K562 (cell line): ENCODE data around the gene SLC7A5. TPM values are rescaled to one million over a fixed set of nuclear protein-coding genes. Genes with fewer than 3 reads are reported as not detected.

ENCODE experiments used
- ATAC-seq: fragments of 200-7000 bp; cut with Tn5 transposase; 3 replicates; pipeline ENCODE4 v1.9.1; 2020; ENCODE audit warnings: moderate library complexity
- BruUV-seq: library from RNA; stranded (reverse); fragments of 400-500 nt; replicated peaks from 2 replicates; lab custom pipeline; 2021; lab: Mats Ljungman, UMichigan
- CTCF ChIA-PET: fragments of 300-600 bp; formaldehyde crosslinking; extraction: SDS; loops from one replicate; lab custom pipeline; 2021; ENCODE audit warnings: low intra/inter-chr PET ratio; lab: Yijun Ruan, JAX
- POLR2A ChIA-PET: fragments of 300-600, 350-650 bp; sonication (Branson Sonifier 250); formaldehyde crosslinking; extraction: SDS; loops from one replicate; lab custom pipeline; 2021; ENCODE audit warnings: antibody characterized with exemption, inconsistent platforms; lab: Yijun Ruan, JAX
- DNase-seq, 4 experiments: peaks; one replicate each; pipeline versions ENCODE4 v3.0.0 to v3.0.0-alpha.2; 2011 to 2018; ENCODE audit warnings: low spot score in 3 of 4, mixed read lengths in 3 of 4; ENCODE audit errors: extremely low read depth in 1 of 4
- FAIRE-seq: peaks from 2 replicates; lab custom pipeline; 2011; peaks lifted over from hg19 to GRCh38; lab: Jason Lieb, UNC
- H2AFZ ChIP-seq: 2 replicates; pipeline ENCODE4 v1.6.0; 2011; ENCODE audit warnings: low read depth, low read length, control low read depth, inconsistent platforms
- H3K27ac ChIP-seq: fragments of 200-600 bp; 3 replicates; pipeline ENCODE4 v1.8.0; 2011; ENCODE audit warnings: low read depth, mild to moderate bottlenecking, control low read depth, inconsistent platforms, low read length, moderate library complexity, mixed read lengths; ENCODE audit errors: extremely low read depth
- H3K27me3 ChIP-seq, 2 experiments: fragments of 300-600 bp in 1 of 2; 2 replicates in 1 of 2; 3 replicates in 1 of 2; pipeline versions ENCODE4 v1.6.0 to v1.8.0; 2011; ENCODE audit warnings: inconsistent platforms in 2 of 2, low read length in 2 of 2, mild to moderate bottlenecking in 1 of 2, mixed read lengths in 1 of 2, moderate library complexity in 1 of 2; ENCODE audit not compliant: control insufficient read depth in 2 of 2, insufficient read depth in 2 of 2
- H3K36me3 ChIP-seq: fragments of 300-600 bp; 3 replicates; pipeline ENCODE4 v1.8.0; 2011; ENCODE audit warnings: mild to moderate bottlenecking, low read length, inconsistent platforms; ENCODE audit not compliant: control insufficient read depth, insufficient read depth
- H3K4me1 ChIP-seq, 2 experiments: fragments of 200-600 bp in 1 of 2; replicated peaks in 1 of 2; 2 replicates in 1 of 2; 3 replicates in 1 of 2; pipeline versions ENCODE4 v1.5.1 to v1.8.0; 2011; ENCODE audit warnings: inconsistent platforms in 2 of 2, low read length in 2 of 2, mild to moderate bottlenecking in 1 of 2, mixed read lengths in 1 of 2, moderate library complexity in 1 of 2; ENCODE audit not compliant: control insufficient read depth in 2 of 2, insufficient read depth in 2 of 2
- H3K4me2 ChIP-seq: 2 replicates; pipeline ENCODE4 v1.6.1; 2011; ENCODE audit warnings: low read length, control low read depth, inconsistent platforms, mixed read lengths; ENCODE audit not compliant: insufficient read depth
- H3K4me3 ChIP-seq: fragments of 200-600 bp; sonication (generic), shearing (Covaris generic); 2 replicates; pipeline ENCODE4 v1.5.1; 2016; ENCODE audit warnings: control low read depth, inconsistent platforms
- H3K79me2 ChIP-seq: fragments of 200-600 bp; 3 replicates; pipeline ENCODE4 v1.8.0; 2011; ENCODE audit warnings: low read length, inconsistent platforms; ENCODE audit not compliant: control insufficient read depth, insufficient read depth
- H3K9ac ChIP-seq, 2 experiments: 2 replicates each; pipeline versions ENCODE4 v1.6.0 to v1.6.1; 2011; ENCODE audit warnings: low read depth in 2 of 2, low read length in 2 of 2, control low read depth in 1 of 2, inconsistent platforms in 1 of 2, mild to moderate bottlenecking in 1 of 2, mixed read lengths in 1 of 2; ENCODE audit not compliant: insufficient read depth in 1 of 2
- H3K9me1 ChIP-seq: one replicate; pipeline ENCODE4 v1.6.0; 2011; ENCODE audit warnings: inconsistent platforms, mild to moderate bottlenecking, low read length, moderate library complexity; ENCODE audit not compliant: control insufficient read depth, insufficient read depth
- H3K9me3 ChIP-seq: replicated peaks from 2 replicates; pipeline ENCODE4 v1.5.1; 2011; ENCODE audit warnings: low read depth, low read length, inconsistent platforms; ENCODE audit not compliant: control insufficient read depth, insufficient read depth
- H4K20me1 ChIP-seq: replicated peaks from 2 replicates; pipeline ENCODE4 v1.6.1; 2011; ENCODE audit warnings: low read length, inconsistent platforms, mixed read lengths; ENCODE audit not compliant: control insufficient read depth, insufficient read depth
- ARID2 ChIP-seq: fragments of 450-650 bp; IDR thresholded peaks from 2 replicates; pipeline ENCODE4 v1.6.1; 2017; ENCODE audit warnings: antibody characterized with exemption, mild to moderate bottlenecking
- BCL6 ChIP-seq: fragments of 250-450 bp; sonication (Bioruptor Pico); IDR thresholded peaks from 2 replicates; pipeline ENCODE4 v1.4.0; 2020
- CEBPB ChIP-seq: fragments of 450-650 bp; IDR thresholded peaks from 2 replicates; pipeline ENCODE4 v1.6.1; 2016; ENCODE audit warnings: missing genetic modification characterization, missing compliant biosample characterization
- GATAD2A ChIP-seq: fragments of 450-650 bp; IDR thresholded peaks from 2 replicates; pipeline ENCODE4 v1.6.1; 2017
- MAFF ChIP-seq: IDR thresholded peaks from 2 replicates; pipeline ENCODE4 v1.6.1; 2012; ENCODE audit warnings: low read length, improper control_type of control experiment
- MCM7 ChIP-seq, 2 experiments: fragments of 450-650 bp; IDR thresholded peaks; 2 replicates each; pipeline ENCODE4 v1.6.1; 2016 to 2018
- NR4A1 ChIP-seq, 2 experiments: fragments of 250-450 bp in 1 of 2; fragments of 450-650 bp in 1 of 2; sonication (Bioruptor Pico) in 1 of 2; IDR thresholded peaks; 2 replicates each; pipeline versions ENCODE4 v1.4.0 to v1.6.1; 2016 to 2020; ENCODE audit warnings: mild to moderate bottlenecking in 2 of 2, missing compliant biosample characterization in 1 of 2, missing genetic modification characterization in 1 of 2, moderate library complexity in 1 of 2
- RBM14 ChIP-seq: fragments of 200-400 bp; formaldehyde crosslinking; IDR thresholded peaks from 2 replicates; pipeline ENCODE4 v1.6.1; 2018; ENCODE audit warnings: low read depth, mild to moderate bottlenecking, low read length, moderate library complexity, borderline replicate concordance; ENCODE audit not compliant: insufficient read depth
- TCF7L2 ChIP-seq: fragments of 150-350 bp; IDR thresholded peaks from 2 replicates; pipeline ENCODE4 v1.6.1; 2016; ENCODE audit warnings: low read depth, mild to moderate bottlenecking, low read length, moderate library complexity
- ZBTB17 ChIP-seq: fragments of 450-650 bp; formaldehyde crosslinking; IDR thresholded peaks from 2 replicates; pipeline ENCODE4 v1.4.0; 2020; ENCODE audit warnings: mild to moderate bottlenecking
- ZKSCAN8 ChIP-seq: fragments of 200-800 bp; sonication (Bioruptor generic); IDR thresholded peaks from 2 replicates; pipeline ENCODE4 v1.6.1; 2016; ENCODE audit warnings: missing genetic modification characterization, missing compliant biosample characterization
- ZNF324 ChIP-seq: fragments of 250-450 bp; sonication (Bioruptor Pico); IDR thresholded peaks from 2 replicates; pipeline ENCODE4 v1.4.0; 2020; ENCODE audit warnings: mild to moderate bottlenecking
- WGBS: fragments of 100-300 bp; shearing (Covaris generic); methylation state at CpG from one replicate; pipeline ENCODE4 v1.1.6; 2016; ENCODE audit warnings: low coverage, mixed read lengths; ENCODE audit not compliant: insufficient coverage; ENCODE audit errors: missing lambda C conversion rate; 5-methylcytosine and 5-hydroxymethylcytosine counted together
- in situ Hi-C: fragments of 300-500 bp; cut with MboI; formaldehyde crosslinking; loops from 4 replicates; pipeline ENCODE4 v1.15.0; 2018; ENCODE audit warnings: inconsistent platforms, mixed read lengths
- intact Hi-C: fragments of 100-400 bp; cut with micrococcal nuclease; formaldehyde crosslinking; loops from 2 replicates; pipeline ENCODE4 v1.14.2; 2022
- polyA plus RNA-seq, 8 experiments: library from polyadenylated mRNA; depleted of rRNA in 4 of 8; stranded (reverse) in 5 of 8; unstranded in 3 of 8; fragments of >200 nt; fragmentation: Nextera tagmentation in 2 of 8; fragmentation: Illumina TruSeq in 1 of 8; extraction: Ambion mirVana in 2 of 8; extraction: Trizol in 1 of 8; gene quantifications; 2 replicates each; pipeline versions ENCODE4 v1.2.1 to v1.2.3, GENCODE V29; 2011 to 2014; ENCODE audit warnings: inconsistent platforms in 1 of 8, missing spikeins in 1 of 8
- total RNA-seq, 7 experiments: library from RNA; depleted of rRNA in 6 of 7; stranded (reverse); fragments of >200 nt in 6 of 7; fragmentation: Illumina TruSeq in 2 of 7; extraction: Trizol in 2 of 7; gene quantifications; 2 replicates each; pipeline versions ENCODE4 v1.2.1 to v1.2.3, GENCODE V29; 2011 to 2021; ENCODE audit warnings: low replicate concordance in 1 of 7
- TF ChIP-seq, protein P1 (sequence below): sonication (generic); formaldehyde crosslinking; IDR thresholded peaks from 2 replicates; pipeline ENCODE4 v1.8.1; 2022; ENCODE audit warnings: missing genetic modification reagents
- TF ChIP-seq, protein P2 (sequence below): fragments of 250-450 bp; sonication (Bioruptor Pico); IDR thresholded peaks from 2 replicates; pipeline ENCODE4 v1.8.0; 2021; ENCODE audit warnings: moderate library complexity, mild to moderate bottlenecking, inconsistent platforms
- TF ChIP-seq, protein P3 (sequence below), 2 experiments: IDR thresholded peaks; 2 replicates each; pipeline ENCODE4 v1.6.1; 2012; ENCODE audit warnings: improper control_type of control experiment in 2 of 2, low read depth in 2 of 2, low read length in 2 of 2, borderline replicate concordance in 1 of 2
- TF ChIP-seq, protein P4 (sequence below): fragments of 250-450 bp; sonication (Bioruptor Pico); IDR thresholded peaks from 2 replicates; pipeline ENCODE4 v1.8.0; 2022; ENCODE audit warnings: inconsistent platforms

The SLC7A5 gene
- total and polyA plus RNA-seq, 9 of the 15 experiments (the other 6 are each of a cell fraction or from before 2014, with no cell fraction given) = 1.9 to 220 (median 18.6) TPM

DNA sequence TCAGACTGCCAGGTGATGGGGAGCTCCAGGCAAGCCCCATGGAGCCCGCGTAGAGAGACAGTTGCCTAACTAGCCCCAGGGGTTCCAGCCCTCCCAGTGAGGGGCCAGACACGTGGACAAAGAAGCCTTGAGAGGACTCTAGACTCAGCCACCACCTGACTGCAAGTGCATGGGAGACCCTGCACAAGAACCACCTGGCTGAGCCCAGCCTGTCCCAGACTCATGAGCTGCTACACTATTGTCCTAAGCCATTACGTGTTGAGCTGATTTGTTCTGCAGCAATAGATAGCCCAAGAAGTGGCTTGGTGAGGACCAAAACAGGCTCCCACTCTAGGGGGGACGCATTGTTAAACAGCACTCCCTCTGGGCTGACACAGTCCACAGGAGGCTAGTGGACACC, 65.9 kb downstream of the SLC7A5 start (continued):
- TF ChIP-seq ZKSCAN8 (CRISPR knock-in tag) (no peak), RBM14 (no peak), ZBTB17 (no peak), NR4A1 (CRISPR knock-in tag; IDR thresholded peaks at IDR 0.05) (no peak), NR4A1 (tag; IDR thresholded peaks at IDR 0.05) (no peak)
- TF ChIP-seq, protein P1, sequence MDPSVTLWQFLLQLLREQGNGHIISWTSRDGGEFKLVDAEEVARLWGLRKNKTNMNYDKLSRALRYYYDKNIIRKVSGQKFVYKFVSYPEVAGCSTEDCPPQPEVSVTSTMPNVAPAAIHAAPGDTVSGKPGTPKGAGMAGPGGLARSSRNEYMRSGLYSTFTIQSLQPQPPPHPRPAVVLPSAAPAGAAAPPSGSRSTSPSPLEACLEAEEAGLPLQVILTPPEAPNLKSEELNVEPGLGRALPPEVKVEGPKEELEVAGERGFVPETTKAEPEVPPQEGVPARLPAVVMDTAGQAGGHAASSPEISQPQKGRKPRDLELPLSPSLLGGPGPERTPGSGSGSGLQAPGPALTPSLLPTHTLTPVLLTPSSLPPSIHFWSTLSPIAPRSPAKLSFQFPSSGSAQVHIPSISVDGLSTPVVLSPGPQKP = no peak

DNA sequence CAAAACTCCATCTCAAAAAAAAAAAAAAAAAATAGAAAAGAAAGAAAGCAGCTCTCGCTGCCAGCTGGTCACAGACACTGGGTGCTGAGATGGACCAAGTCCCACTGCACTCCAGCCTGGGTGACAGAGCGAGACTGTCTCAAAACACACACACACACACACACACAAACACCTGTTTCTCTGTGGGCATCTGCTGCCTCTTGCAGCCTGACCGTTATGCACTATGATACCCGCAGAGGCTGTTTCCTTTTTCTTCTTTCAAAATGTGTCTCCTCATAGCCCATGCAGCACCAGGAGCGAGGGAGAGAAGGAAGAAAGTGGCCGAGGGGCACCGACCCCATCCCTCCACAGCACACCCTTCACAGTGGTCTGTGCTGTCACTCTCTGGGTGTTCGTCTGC, 66.6 kb downstream of the SLC7A5 start:
- H3K27ac ChIP-seq = no peak overlapping the region
- TF ChIP-seq MAFF (no peak), MCM7 (IDR thresholded peaks at IDR 0.05) (no peak), BCL6 (no peak), CEBPB (no peak), ZNF324 (CRISPR knock-in tag) (no peak), GATAD2A (no peak), ARID2 (no peak), TCF7L2 (no peak)
- TF ChIP-seq, protein P2, sequence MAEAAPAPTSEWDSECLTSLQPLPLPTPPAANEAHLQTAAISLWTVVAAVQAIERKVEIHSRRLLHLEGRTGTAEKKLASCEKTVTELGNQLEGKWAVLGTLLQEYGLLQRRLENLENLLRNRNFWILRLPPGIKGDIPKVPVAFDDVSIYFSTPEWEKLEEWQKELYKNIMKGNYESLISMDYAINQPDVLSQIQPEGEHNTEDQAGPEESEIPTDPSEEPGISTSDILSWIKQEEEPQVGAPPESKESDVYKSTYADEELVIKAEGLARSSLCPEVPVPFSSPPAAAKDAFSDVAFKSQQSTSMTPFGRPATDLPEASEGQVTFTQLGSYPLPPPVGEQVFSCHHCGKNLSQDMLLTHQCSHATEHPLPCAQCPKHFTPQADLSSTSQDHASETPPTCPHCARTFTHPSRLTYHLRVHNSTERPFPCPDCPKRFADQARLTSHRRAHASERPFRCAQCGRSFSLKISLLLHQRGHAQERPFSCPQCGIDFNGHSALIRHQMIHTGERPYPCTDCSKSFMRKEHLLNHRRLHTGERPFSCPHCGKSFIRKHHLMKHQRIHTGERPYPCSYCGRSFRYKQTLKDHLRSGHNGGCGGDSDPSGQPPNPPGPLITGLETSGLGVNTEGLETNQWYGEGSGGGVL = no peak
- TF ChIP-seq, protein P3, sequence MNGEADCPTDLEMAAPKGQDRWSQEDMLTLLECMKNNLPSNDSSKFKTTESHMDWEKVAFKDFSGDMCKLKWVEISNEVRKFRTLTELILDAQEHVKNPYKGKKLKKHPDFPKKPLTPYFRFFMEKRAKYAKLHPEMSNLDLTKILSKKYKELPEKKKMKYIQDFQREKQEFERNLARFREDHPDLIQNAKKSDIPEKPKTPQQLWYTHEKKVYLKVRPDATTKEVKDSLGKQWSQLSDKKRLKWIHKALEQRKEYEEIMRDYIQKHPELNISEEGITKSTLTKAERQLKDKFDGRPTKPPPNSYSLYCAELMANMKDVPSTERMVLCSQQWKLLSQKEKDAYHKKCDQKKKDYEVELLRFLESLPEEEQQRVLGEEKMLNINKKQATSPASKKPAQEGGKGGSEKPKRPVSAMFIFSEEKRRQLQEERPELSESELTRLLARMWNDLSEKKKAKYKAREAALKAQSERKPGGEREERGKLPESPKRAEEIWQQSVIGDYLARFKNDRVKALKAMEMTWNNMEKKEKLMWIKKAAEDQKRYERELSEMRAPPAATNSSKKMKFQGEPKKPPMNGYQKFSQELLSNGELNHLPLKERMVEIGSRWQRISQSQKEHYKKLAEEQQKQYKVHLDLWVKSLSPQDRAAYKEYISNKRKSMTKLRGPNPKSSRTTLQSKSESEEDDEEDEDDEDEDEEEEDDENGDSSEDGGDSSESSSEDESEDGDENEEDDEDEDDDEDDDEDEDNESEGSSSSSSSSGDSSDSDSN (IDR thresholded peaks at IDR 0.05; ENCODE audit: borderline replicate concordance in 1 of 2, low read depth in 2 of 2, low read length in 2 of 2) = no peak
- TF ChIP-seq, protein P4, sequence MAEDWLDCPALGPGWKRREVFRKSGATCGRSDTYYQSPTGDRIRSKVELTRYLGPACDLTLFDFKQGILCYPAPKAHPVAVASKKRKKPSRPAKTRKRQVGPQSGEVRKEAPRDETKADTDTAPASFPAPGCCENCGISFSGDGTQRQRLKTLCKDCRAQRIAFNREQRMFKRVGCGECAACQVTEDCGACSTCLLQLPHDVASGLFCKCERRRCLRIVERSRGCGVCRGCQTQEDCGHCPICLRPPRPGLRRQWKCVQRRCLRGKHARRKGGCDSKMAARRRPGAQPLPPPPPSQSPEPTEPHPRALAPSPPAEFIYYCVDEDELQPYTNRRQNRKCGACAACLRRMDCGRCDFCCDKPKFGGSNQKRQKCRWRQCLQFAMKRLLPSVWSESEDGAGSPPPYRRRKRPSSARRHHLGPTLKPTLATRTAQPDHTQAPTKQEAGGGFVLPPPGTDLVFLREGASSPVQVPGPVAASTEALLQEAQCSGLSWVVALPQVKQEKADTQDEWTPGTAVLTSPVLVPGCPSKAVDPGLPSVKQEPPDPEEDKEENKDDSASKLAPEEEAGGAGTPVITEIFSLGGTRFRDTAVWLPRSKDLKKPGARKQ (CRISPR knock-in tag) = no peak

More for the DNA sequence above, 66.6 kb downstream of the SLC7A5 start:
- Histone ChIP-seq H3K4me2 (no peak overlapping the region), H3K9me1 (no peaks in the 10 kb centered on the region), H3K79me2 (no peaks in the 10 kb centered on the region), H4K20me1 (no peaks in the 10 kb centered on the region), H3K9ac (no peak overlapping the region), H3K4me3 (no peak overlapping the region), H2AFZ (no peak overlapping the region), H3K4me1 (peaks cover 19 to 26% of the 10 kb centered on the region in 2 experiments), H3K27me3 (peaks cover 0 to 10% of the 10 kb centered on the region in 2 experiments; a peak in 1 of 5 replicates), H3K36me3 (no peaks in the 10 kb centered on the region), H3K9me3 (0 out of 2 replicates have a peak, but pooled peaks cover 2% of the 10 kb centered on the region)
- DNase-seq (no peak), ATAC-seq (no peak), FAIRE-seq (no peak)
- ChIA-PET CTCF (no interaction called here), POLR2A (interaction anchor here (0.7 to 1.7 kb wide), 3 partner anchors 9 to 33 kb away, joined by 3 to 6 read pairs (median 5); no protein-coding TSS in a partner anchor)
- no TSS peak for BruUV-seq
- in situ Hi-C loops (no loop called here), intact Hi-C loops (no loop called here)
- 25% methylated on average over 7 of the region's 8 CpGs for WGBS
